Testis (tissue), 5 donors: Measurements from ENCODE around the gene CDC20. TPM values are rescaled to one million over a fixed set of nuclear protein-coding genes. Genes with fewer than 3 reads are reported as not detected.

Experiments used
- DNase-seq: peaks from one replicate; pipeline ENCODE4 v3.0.0-alpha.2; 2019
- H3K27ac ChIP-seq, 2 donors: fragments of 200-600 bp; sonication (generic); one replicate each; pipeline ENCODE4 v1.5.1; 2019
- H3K27me3 ChIP-seq: fragments of 200-600 bp; sonication (generic); one replicate; pipeline ENCODE4 v1.5.1; 2019
- H3K36me3 ChIP-seq: fragments of 200-600 bp; sonication (generic); one replicate; pipeline ENCODE4 v1.5.1; 2017; ENCODE audit warnings: low read depth; ENCODE audit errors: missing control alignments
- H3K4me1 ChIP-seq: fragments of 200-600 bp; sonication (generic); one replicate; pipeline ENCODE4 v1.5.1; 2019
- H3K4me3 ChIP-seq, 2 donors: fragments of 200-600 bp; sonication (generic); one replicate each; pipeline ENCODE4 v1.5.1; 2017 to 2019
- H3K9me3 ChIP-seq: fragments of 200-600 bp; sonication (generic); one replicate; pipeline ENCODE4 v1.5.1; 2017
- POLR2A ChIP-seq: fragments of 450-650 bp; IDR thresholded peaks from one replicate; pipeline ENCODE4 v1.6.1; 2017; ENCODE audit warnings: antibody characterized with exemption, mild to moderate bottlenecking, moderate library complexity
- WGBS, 2 donors: methylation state at CpG; one replicate each; pipeline ENCODE4 v1.1.5; 2018; 5-methylcytosine and 5-hydroxymethylcytosine counted together
- intact Hi-C: fragments of 100-400 bp; cut with DNase I; formaldehyde crosslinking; loops from one replicate; pipeline ENCODE4 v1.15.1; 2023; ENCODE audit warnings: low total_unique reads
- long read RNA-seq, 2 donors: transcript quantifications; one replicate each; lab custom pipeline, GENCODE V29; 2026
- polyA plus RNA-seq: library from polyadenylated mRNA; stranded (reverse); fragments of 350-450 nt; fragmentation: Illumina TruSeq; extraction: RNeasy Lipid Tissue Mini Kit (QIAGEN cat#74804); gene quantifications from one replicate; pipeline ENCODE4 v1.2.3, GENCODE V29; 2014; ENCODE audit warnings: low read depth, low replicate concordance; ENCODE audit not compliant: insufficient read depth
- total RNA-seq, 2 donors: library from RNA; depleted of rRNA; stranded (reverse); fragments of >200 nt; gene quantifications; one replicate each; pipeline ENCODE4 v1.2.3, GENCODE V29; 2016
- TF ChIP-seq, protein P1 (sequence below), 3 experiments: fragments of 450-650 bp in 2 of 3; fragments of 200-600 bp in 1 of 3; sonication (generic) in 1 of 3; IDR thresholded peaks; one replicate each; pipeline ENCODE4 v1.5.1; 2016 to 2019; ENCODE audit warnings: antibody characterized with exemption in 3 of 3, mild to moderate bottlenecking in 2 of 3, moderate library complexity in 1 of 3

Gene CDC20
- 10 to 100 TPM; 44.7 to 48.6 TPM for total RNA-seq
- polyA plus RNA-seq, result 135 TPM
- long read RNA-seq, donor 1, transcript CDC20-201 (11 exons, 1,675 nt), result major isoform, 9 of 12 reads
- long read RNA-seq, donor 1, partial matches to known transcripts, result 0 of 12 reads
- long read RNA-seq, donor 1, other reads (novel, unspliced or antisense), result 0 of 12 reads
- long read RNA-seq, donor 2, transcript CDC20-201 (11 exons, 1,675 nt), result major isoform, 6 of 10 reads
- long read RNA-seq, donor 2, partial matches to known transcripts, result 0 of 10 reads
- long read RNA-seq, donor 2, other reads (novel, unspliced or antisense), result 0 of 10 reads

DNA sequence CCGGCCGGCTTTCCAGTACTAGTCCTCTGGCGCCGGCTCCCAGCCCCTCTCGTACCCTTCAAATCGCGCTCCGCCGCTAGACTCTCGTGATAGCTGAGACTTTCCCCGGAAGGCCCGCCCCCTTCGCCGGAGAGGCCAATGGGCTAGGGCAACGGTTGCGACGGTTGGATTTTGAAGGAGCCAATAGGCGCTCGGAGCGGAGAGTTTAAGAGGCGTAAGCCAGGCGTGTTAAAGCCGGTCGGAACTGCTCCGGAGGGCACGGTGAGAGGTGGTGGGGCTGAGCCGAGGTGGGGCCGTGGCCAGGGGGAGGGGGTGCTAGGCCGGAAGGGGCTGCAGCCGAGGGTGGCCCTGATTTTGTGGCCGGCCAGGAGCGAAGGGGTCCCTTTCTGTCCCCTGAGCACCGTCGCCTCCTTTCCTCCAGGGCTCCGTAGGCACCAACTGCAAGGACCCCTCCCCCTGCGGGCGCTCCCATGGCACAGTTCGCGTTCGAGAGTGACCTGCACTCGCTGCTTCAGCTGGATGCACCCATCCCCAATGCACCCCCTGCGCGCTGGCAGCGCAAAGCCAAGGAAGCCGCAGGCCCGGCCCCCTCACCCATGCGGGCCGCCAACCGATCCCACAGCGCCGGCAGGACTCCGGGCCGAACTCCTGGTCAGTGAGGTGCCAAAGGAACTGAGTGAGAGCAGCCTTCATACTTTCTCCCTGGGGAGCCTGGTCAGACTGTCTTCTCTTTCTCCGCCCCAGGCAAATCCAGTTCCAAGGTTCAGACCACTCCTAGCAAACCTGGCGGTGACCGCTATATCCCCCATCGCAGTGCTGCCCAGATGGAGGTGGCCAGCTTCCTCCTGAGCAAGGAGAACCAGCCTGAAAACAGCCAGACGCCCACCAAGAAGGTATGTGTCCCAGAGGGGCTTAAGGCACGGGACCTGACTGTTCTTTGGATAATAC is at the start of gene CDC20:
TSS of gene CDC20 (plus strand) at position 236 of the 948 bp plus-strand sequence. CDS start at position 471, 235 bp downstream.
- intact Hi-C loops, result no loop called here
- H3K27ac ChIP-seq, result peak within 1 kb of the TSS; percentile 69 to 84

DNA sequence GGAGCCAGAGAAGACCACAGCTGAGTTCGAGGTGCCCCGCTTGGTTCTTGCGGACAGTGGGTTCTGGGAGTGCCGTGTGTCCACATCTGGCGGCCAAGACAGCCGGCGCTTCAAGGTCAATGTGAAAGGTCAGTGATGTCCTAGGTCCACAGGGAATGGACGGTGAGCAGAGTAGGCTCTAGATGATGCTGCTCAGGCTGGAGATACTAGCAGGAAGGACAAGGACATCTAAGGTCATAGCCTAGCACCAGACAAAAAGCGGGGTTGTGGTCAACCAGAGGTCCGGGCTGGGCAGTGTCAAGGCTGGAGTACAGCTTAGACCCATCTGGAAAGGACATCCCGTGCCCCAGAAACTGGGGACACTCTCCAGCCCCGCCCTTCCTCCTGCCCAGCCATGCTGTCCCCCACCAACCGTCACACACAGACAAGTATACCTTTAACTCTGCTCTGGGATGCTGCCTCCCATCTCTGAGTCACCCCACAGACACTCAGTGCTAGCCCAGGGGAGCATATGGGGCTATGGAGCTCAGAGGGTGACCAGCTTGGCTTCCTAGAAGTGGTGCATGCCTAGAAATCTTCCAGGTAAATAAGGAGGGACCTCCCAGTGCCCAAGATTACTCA is 49.3 kb upstream of the CDC20 start:
- H3K27ac ChIP-seq, result no peak overlapping the region
- intact Hi-C loops, result no loop called here
- TF ChIP-seq POLR2A, result no peak
- TF ChIP-seq, protein P1, sequence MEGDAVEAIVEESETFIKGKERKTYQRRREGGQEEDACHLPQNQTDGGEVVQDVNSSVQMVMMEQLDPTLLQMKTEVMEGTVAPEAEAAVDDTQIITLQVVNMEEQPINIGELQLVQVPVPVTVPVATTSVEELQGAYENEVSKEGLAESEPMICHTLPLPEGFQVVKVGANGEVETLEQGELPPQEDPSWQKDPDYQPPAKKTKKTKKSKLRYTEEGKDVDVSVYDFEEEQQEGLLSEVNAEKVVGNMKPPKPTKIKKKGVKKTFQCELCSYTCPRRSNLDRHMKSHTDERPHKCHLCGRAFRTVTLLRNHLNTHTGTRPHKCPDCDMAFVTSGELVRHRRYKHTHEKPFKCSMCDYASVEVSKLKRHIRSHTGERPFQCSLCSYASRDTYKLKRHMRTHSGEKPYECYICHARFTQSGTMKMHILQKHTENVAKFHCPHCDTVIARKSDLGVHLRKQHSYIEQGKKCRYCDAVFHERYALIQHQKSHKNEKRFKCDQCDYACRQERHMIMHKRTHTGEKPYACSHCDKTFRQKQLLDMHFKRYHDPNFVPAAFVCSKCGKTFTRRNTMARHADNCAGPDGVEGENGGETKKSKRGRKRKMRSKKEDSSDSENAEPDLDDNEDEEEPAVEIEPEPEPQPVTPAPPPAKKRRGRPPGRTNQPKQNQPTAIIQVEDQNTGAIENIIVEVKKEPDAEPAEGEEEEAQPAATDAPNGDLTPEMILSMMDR (IDR thresholded peaks at IDR 0.05), result no peak
- no peak for DNase-seq
- no peaks in the 10 kb centered on the region for H3K27me3 ChIP-seq
- peaks cover under 1% of the 10 kb centered on the region for H3K4me1 ChIP-seq
- H3K4me3 ChIP-seq, result no peak overlapping the region
- H3K9me3 ChIP-seq, result no peaks in the 10 kb centered on the region
- 88 to 95% methylated on average over 4 to 13 of the region's 13 CpGs for WGBS, 2 donors
- H3K36me3 ChIP-seq, result no peaks in the 10 kb centered on the region

More for the DNA sequence above, at the start of gene CDC20:
- Histone ChIP-seq H3K27me3 (no peaks in the 10 kb centered on the region), H3K36me3 (no peaks in the 10 kb centered on the region), H3K9me3 (no peaks in the 10 kb centered on the region), H3K4me1 (no peaks in the 10 kb centered on the region), H3K4me3 (peak within 1 kb of the TSS; percentile 69 to 74)
- DNase-seq, result peak; percentile 99
- 1 to 2% methylated on average over 24 to 54 of the region's 59 CpGs for WGBS, 2 donors
- no peak for TF ChIP-seq POLR2A

DNA sequence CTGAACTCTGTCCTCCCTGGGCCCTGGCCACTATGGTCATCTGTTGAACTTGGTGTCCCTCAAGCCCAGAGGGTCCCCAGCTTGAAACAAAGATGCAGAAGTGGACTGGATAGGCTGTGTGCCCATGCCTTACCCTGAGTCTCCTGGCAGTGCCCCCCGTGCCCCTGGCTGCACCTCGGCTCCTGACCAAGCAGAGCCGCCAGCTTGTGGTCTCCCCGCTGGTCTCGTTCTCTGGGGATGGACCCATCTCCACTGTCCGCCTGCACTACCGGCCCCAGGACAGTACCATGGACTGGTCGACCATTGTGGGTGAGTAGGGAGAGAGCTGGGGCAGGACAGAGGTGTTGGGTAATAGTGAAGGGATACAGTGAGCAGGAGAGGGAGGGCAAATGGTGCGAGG is 47.3 kb upstream of the CDC20 start:
- no peaks in the 10 kb centered on the region for H3K27me3 ChIP-seq
- DNase-seq, result no peak
- no peaks in the 10 kb centered on the region for H3K36me3 ChIP-seq
- TF ChIP-seq POLR2A, result no peak
- TF ChIP-seq, protein P1 (IDR thresholded peaks at IDR 0.05), result no peak
- H3K27ac ChIP-seq, result no peak overlapping the region
- no peaks in the 10 kb centered on the region for H3K4me1 ChIP-seq
- H3K9me3 ChIP-seq, result no peaks in the 10 kb centered on the region
- WGBS, 2 donors, result 90 to 97% methylated on average over 9 of the region's 9 CpGs
- intact Hi-C loops, result no loop called here
- H3K4me3 ChIP-seq, result no peak overlapping the region

DNA sequence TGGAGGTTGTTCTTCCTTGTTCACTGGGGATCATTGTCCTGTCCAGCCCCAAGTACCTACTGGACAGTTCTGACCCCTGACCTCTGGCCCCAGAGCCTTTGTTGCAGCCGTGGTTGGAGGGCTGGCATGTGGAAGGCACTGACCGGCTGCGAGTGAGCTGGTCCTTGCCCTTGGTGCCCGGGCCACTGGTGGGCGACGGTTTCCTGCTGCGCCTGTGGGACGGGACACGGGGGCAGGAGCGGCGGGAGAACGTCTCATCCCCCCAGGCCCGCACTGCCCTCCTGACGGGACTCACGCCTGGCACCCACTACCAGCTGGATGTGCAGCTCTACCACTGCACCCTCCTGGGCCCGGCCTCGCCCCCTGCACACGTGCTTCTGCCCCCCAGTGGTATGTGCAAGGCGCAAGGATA is 46.6 kb upstream of the CDC20 start:
- intact Hi-C loops, result no loop called here
- 85 to 92% methylated on average over 10 to 19 of the region's 19 CpGs for WGBS, 2 donors

More for the DNA sequence above, 46.6 kb upstream of the CDC20 start:
- no peaks in the 10 kb centered on the region for H3K4me1 ChIP-seq
- no peak for DNase-seq
- no peaks in the 10 kb centered on the region for H3K36me3 ChIP-seq
- no peak for TF ChIP-seq POLR2A
- TF ChIP-seq, protein P1 (IDR thresholded peaks at IDR 0.05), result no peak
- no peaks in the 10 kb centered on the region for H3K9me3 ChIP-seq
- H3K27ac ChIP-seq, result no peak overlapping the region
- H3K4me3 ChIP-seq, result no peak overlapping the region
- no peaks in the 10 kb centered on the region for H3K27me3 ChIP-seq
